Muscle of arm (tissue), 12 donors: ENCODE data around the gene IRF1. TPM values are rescaled to one million over a fixed set of nuclear protein-coding genes. Genes with fewer than 3 reads are reported as not detected.

Experiments used
- DNase-seq: peaks from one replicate; pipeline ENCODE4 v3.0.0-alpha.2; 2013
- polyA plus RNA-seq, 12 donors: library from polyadenylated mRNA; unstranded; fragments of 120-200 nt; gene quantifications; one replicate each; pipeline ENCODE4 v1.2.1, GENCODE V29; 2013; ENCODE audit not compliant: insufficient read length in 12 of 12

The IRF1 gene
- polyA plus RNA-seq, 12 donors = 5.6 to 22.8 (median 8.9) TPM; not detected in 1

DNA sequence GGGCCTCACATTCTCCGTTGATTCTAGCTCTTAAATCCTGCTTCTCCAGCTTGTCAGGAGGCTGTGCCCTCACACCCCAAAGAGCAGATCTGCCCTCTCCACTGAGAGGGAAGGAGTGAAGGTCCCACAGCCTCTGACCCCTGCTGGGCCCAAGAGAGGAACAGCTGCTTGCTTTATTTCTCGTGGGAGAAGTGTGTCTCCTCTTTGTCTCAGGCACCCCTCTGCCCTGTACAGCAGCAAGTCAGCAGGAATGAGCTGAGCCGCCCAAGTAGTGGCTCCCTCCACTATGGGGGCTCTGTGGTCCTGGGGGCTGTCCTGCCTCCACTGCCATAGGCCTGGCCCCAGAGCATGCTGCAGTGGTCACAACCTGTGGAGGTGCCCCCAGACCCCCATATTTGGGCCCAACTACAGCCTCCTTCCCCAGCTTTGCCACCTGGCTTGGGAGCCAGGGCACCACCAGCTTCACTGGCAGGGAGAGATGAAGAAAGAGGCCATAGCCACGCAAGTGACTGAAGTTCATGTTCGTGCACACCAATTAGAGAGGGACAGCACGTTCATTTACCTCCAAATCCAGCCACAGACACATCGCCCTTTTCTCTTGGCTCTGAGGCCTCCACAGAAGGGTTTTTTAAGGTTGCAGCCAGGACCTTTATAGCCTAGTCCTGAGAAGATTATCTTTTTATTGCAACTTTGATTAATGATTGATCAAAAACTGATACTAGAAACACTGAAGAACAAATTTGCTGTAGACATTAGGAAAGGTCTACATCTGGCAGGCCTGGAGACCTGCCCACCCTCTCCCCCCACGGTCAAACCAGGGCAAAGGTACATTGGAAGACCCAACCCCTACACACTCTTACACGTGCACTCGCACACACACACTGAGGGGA is 27.5 kb downstream of the IRF1 start:
- DNase-seq = no peak

DNA sequence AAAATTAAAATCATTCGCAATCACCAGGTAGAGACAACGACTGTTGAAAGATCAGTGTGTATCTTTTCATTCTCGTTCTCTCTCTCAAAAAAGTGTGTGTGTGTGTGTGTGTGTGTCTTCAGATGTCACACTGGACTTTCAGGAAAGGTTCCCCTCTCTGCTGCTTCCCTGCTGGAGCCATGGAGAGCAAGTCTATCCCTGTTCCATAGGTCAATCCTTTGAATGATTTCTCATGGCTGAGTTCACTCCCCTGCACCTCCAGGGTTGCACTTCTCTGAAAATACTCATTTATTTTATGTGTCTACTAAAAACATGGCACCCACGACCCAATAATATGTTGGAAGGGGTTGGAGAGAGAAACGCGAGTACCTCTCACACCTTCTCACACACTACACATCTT is 28.2 kb downstream of the IRF1 start:
- DNase-seq = no peak

DNA sequence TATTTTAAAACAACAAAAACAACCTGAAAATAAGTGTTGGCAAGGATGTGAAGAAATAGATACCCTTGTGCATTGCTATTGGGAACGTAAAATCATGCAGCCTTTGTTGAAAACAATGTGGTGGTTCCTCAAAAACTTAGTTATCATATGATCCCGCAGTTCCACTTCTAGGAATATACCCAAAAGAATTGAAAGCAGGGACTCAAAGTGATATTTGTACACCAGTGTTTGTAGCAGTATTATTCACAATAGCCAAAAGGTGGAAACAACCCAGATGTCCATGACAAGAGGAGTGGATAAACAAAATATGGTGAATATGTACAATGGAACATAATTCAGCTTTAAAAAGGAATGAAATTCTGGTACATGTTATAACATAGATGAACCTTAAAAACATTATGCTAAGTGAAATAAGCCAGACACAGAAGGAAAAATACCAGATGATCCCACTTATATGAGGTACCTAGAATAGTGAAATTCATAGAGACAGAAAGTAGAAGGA is 29.0 kb downstream of the IRF1 start:
- DNase-seq = no peak

DNA sequence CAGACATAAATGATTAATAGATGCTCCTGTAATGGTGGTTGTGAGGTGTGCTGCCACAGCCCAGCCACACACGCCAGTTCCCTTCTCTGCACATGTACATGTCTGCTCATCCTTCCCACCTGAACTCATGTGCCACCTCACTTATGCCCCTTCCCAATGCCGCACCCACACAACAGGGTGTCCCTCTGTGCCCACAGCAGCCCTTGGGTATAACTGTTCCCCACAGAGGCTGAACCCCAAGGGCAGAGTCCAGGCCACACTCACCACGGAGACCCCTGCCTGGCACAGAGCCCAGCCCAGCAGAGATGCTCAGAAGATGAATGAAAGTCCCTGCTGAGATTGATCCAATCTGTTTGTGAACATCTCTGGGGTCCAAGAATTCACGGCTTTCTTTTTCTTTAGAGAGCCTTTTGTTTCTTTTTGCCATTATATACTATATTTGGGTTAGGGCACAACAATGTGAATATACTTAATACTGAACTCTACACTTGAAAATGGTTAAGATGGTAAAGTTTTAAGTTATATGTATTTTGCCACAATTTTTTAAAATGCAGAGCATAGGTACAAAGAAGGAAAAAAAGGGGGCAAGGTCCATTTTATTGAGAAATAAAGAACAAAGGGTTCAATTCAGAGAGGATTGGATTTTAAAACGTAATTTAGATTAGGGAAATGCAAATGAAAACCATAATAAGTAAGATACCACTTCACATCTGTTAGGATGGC is 29.6 kb downstream of the IRF1 start:
- no peak for DNase-seq

DNA sequence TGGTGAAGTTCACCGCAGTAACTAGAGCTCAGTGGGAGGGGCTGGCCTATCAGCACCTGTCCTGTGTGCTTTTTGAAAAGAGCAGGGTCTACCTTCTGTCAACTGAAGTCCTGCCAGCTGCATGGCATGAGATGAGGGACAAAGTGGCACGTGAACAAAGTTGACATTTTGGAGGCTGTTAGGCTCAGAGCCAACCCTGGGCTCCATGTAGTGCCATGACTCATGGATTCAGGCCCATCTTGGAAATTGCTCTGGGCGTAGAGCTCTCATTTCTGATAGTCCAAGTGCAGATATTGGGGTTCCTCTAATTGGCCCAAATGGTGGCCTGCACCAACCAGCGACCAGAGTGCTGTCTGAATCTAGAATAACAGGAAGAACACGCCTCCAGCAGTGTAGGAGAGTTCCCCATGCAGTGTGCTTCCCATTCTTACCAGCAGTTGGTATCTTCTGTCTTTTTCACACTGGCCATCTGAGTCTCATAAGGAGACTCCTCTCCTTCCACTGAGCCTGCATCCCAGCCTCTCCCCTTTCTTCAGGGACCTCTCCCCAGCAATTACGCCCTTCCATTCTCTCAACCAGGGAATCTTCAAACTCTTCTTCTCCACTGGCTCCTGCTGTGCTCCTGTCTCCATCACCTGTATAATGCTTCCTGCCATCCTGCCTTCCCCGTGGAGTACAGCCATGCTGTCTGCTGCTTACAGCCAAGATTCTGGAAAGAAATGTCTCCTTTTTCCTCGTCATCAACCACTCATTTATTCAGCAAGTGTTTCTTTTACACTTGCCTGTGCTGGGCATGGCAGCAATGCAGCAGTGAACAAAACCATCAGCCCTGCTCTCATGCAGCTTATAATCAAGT is 30.4 kb downstream of the IRF1 start:
- DNase-seq = no peak

DNA sequence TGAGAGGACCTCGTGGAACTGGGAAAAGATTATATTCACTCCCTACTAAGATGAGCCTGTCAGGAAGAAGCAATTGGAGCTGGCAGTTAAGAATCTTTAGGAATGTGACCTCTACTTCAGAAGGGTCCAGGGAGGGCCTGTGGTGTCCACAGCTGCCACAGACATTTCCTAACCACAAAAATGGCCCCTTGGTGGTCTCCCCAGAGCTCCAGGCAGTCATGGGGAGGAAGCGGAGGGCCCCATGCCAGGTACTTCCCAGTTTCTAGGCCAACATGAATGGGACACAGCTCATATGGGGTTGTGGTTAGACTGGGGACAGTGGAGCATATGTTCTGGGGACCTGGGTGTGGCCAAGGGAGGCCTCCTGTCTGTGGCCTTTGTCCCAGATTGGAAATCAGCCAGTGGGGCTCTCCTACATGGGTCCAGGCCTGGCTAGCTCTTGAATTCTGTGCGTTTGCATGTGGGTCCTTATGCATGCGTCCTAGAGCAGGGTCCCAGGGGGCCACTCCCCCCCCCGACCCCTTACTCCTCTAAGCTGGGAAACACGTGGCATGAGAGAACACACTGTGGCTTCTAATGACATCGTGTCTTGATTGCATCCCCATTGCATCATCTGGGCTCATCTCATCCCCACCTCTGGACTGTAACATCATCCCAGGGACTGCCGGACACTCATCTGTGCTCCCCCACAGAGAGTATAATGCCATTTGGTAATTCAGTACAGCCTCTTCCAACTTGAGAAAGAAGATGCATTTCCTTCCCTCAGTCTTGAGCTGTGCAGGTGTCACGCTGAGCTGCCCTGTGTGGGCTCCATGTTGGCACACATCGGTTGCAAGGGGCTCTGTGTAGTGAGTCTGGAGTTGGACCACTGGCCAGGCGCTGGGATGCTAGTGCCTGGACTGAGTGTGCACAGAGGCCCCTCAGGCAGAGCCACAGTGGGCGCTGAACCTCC is 31.3 kb downstream of the IRF1 start:
- no peak for DNase-seq

DNA sequence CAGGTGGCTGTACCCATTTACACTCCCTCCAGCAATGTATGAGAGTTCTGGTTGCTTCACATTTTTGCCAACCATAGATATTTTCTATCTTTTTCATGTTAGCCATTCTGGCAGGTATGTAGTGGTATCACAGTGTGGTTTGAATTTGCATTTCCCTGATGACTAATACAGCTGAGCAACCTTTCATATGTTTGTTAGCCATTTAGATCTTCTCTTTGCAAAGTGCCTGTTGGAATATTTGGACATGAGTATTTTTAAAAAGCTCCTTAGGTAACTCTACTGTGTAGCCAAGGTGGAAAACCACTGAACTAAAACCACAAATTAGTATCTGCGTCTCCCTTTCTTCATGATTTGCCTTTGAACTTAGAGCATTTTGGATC is 31.9 kb downstream of the IRF1 start:
- DNase-seq = no peak

DNA sequence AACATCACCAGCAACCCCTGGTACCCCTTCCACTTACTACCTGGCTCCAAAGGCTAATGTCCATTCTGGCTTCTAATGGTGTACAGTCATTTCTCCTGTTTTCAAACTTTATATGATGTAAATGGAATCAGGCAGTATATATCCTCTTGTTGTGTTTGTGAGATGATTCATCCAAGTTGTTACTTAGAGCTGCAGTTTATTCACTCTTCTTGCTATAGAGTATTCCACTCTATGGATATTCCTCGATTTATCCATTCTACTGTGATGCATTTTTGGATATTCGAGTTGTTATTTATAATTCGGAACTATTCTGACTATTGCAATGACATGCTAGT is 32.4 kb downstream of the IRF1 start:
- DNase-seq = no peak

DNA sequence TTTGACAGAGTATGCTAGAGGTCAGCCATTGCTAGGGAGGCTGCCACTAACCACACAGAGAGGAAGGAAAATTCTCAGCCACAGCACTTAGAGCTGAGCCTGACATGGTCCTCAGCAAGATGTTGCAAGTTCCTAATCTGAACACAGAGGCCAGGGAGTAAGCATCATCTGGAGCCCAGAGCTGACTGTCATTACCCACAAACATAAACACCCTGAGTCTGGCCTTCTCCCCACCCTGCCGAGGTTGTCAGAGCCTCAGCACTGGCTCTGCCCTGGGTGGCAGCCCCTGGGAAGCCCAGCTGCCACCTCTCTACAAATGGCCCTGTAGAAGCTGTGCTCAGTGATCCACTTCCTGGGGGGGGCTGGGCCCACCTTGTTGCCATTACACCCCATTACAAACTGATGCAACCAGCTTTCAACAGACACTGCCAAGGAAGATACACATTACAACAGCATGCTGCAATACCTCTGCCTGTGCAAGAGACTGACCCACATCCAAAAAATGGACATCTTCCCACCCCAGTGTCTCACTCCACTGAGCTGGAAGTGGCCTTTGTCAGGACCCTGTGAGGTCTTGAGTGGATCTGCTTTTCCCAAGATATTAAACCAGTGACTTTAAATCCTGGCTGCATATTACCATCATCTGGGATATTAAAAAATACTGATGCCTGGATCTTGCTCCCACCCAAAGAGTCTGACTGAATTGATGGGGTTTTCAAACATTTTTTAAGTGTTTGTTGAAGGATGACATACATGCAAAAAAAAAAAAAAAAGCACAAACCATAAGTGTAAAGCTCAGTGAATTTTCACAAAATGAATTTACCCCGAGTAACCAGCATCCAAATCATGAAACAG is 33.0 kb downstream of the IRF1 start:
- no peak for DNase-seq

DNA sequence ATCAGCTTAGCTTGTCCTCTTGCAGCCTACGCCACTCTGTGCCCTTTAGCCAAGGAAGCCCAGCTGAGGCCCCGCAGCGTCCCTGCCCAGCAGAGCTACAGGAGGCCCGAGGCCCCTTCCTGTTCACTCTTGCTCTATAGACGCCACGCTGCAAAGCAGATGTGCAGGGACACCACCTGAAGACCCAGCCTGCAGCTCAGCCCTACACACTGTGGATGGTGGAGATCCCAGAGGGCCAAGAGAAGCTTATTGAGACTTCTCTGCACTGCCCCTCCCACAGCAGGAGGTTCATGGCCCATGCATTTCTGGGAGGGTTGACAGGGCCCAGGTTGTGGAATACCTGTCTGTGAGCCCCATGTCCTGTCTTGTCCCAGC is 33.6 kb downstream of the IRF1 start:
- DNase-seq = no peak

DNA sequence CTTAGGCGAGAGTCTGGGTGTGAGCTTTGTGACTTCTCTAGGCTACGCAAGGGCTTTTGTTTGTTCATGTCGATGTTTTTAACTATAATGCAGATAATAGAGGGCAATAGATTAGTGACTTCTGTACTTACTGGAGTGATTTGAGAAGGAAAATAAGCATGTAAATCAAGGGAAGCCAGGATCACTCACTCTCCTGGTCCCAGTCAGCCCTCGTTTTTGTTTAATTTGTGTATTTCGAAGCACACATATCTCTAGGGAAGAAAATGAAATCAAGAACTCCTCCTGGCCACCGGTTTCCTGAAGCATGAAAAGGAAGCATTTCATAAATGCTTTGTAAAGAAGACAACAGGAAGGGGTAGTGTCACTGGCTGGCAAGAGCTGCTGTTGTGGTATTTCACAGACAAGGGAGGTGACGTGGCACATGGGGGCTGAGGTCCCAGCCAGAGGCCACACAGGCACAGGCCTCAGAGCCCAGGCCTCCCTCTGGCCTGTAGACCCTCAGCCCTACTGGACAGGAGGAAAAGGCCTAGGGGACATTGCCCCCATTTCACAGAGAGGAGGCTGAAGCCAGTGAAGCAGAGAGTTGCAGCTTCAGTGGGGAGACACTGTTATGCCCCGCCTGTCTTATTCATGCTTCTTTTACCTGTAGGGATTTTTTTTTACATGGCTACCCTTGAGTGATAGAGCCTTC is 34.1 kb downstream of the IRF1 start:
- DNase-seq = no peak

DNA sequence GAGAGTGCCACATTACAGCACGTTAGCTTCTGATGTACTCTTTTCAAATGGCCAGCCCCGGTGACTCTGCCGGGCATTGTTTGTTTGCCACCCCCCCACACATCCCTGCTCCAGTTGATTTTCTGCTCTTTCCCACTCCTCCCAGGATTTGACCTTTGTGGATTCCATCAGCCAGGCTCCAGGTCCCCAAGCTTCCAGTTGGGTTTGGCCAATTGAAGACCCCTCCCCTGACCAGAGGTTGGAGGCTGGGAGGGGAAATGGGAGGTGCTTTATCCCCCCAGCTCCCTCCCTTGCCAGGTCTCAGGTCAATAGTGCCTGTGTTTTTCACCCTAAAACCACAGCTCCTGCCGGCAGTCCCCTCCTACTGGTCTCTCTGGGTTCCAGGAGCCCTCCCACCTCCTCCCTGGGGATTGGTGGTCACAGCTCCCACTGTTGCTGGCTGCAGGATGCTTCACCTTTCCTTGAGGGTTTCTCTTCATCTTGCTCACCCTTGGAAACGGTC is 34.9 kb downstream of the IRF1 start:
- DNase-seq = no peak

DNA sequence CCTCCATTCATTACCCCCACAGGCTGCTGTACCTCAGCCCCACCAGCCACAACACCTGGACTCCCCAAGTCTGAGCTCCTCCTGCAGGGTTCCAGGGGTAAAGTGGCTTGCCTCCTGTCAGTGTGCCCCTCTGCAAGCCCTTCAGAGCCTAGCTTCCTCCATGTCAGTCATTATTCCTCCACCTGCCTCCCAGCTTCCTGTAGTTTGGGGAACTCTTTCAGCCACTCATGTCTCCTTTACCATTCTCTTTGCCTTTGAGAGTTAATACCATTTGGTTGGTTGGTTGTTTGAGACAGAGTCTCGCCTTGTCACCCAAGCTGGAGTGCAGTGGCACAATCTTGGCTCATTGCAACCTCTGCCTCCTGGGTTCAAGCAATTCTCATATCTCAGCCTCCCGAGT is 36.2 kb downstream of the IRF1 start:
- DNase-seq = no peak

DNA sequence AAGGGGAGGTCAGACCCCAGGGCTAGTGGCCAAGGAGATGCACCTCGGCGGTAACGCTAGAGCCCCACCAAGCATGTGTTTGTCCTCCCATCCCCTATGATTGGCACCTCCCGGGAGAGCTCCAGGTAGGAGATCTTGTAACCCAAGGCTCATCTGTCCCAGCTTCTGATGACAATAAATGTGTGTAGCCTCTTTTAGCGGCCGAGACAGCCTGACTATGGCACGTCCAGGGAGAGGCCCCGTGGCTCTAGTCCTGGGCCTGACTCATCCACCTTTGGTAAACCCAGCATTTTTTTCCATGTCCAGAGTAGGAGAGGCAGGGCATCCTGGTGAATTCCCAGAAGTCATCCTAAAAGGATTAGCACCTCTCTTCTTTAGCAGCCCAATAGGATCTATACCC is 39.2 kb downstream of the IRF1 start:
- DNase-seq = no peak

DNA sequence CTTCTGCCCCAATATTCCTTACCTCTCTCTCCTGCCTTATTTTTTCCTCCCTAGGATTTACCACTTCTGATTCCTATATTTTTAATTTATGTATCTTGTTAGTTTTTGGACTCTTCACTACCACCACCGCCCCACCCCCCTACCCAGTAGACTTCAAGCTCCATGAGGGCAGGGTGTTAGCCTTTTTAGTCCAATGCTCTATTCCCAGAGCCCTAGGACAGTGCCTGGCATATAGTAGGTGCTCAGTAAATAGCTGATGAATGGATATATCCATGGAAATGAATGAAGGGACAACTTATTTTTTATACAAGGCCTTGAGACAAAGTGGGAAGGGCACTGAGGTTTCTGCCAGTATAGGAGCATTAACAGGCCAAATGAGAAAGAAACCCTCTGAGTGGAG is 41.5 kb downstream of the IRF1 start:
- no peak for DNase-seq

DNA sequence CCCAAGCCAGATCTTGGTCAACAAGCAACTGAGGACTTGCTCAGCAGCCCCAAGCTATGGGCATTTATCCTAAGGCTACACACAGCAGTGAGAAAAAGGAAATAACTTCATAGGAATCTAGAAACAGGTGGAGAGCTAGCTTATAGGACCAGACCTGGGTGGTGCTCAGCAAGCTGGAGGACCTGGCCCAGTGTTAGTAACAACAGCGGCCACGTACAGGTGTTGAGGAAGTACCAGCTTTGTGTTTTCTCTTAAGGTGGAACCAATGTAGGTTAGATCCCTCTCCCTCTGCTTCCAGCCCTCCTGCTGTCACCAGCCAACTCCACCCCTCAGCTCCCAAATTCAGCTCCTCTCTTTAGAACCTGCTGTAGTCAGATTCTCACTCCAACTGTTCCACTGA is 43.4 kb downstream of the IRF1 start:
- DNase-seq = no peak

DNA sequence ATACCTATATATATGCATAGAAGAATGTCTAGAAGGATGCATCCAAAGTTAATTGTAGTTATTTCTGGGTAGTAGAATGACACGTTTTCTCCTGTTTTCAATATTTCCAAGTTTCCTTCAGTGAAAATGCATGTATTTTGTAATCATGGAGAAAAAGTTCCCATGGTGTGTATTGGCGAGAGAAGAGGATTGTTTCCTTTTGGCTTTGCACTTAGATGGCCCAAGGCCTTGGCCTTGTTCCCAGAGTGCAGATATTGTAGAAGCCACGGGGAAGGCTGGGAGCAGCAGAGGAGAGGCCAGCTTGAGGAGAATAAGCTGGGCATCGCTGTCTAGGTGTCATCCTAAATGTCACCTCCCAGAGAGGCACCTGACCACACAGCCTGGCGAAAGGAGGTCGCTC is 44.0 kb downstream of the IRF1 start:
- DNase-seq = peak; percentile 90

DNA sequence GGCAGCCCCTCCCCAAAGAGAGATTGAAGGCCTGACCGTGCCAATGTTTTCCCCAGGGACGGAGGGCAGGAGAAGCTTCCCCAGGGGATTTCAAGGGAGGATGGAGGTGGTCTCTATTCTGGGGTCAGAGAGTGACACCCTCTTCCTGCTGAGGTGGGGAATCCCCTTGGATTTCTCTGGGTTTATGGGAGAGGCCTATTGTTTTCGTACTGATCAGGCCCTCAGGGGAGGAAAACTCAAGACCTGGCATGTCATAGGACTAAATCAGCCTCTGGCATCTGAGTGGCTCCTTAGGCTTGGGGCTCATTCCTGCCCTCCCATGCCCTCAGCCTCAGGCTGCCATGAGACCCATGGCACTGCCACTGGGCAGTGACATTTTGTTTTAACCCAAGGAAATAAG is 44.6 kb downstream of the IRF1 start:
- DNase-seq = no peak

DNA sequence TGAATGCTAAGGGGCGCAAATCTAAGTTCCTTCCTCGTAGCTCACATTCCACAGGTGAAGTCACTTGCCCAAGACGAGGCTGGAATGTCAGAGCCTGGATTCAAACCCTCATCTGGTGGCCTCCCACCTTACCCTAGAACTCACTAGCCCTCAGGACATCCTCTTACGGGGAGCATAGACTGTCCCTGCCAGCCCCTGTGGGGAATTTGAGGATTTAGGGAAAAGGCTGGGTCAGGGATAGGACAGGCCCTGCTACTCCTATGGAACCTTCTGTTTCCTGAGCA is 45.0 kb downstream of the IRF1 start:
- DNase-seq = no peak
